ENCODE results near the gene NHP2.

Gene NHP2

GRCh38 chr5:178123966-178124925, 29.4 kb downstream of the NHP2 start:
- H3K36me3 ChIP-seq (ENCODE audit: control insufficient read depth in 5 of 5, insufficient read depth in 5 of 5, low read length in 5 of 5) = peaks cover 0 to 7% (median 0%) of the 10 kb centered on the region in 5 donors
- no peak overlapping the region for H3K27ac ChIP-seq (ENCODE audit: low read depth, low read length)
- H3K27me3 ChIP-seq (ENCODE audit: control insufficient read depth in 5 of 5, insufficient read depth in 4 of 5, low read length in 5 of 5) = peaks cover 21 to 42% (median 28%) of the 10 kb centered on the region in 5 donors
- H3K9ac ChIP-seq (ENCODE audit: low read length in 5 of 5) = no peak overlapping the region
- H3K4me1 ChIP-seq (ENCODE audit: control insufficient read depth in 5 of 5, insufficient read depth in 5 of 5, low read length in 5 of 5) = peaks cover 0 to 25% (median 16%) of the 10 kb centered on the region in 5 donors
- H3K9me3 ChIP-seq (ENCODE audit: control insufficient read depth in 5 of 5, low read length in 5 of 5) = no peaks in the 10 kb centered on the region
- no peak overlapping the region for H3K4me3 ChIP-seq (ENCODE audit: low read depth in 1 of 5, low read length in 5 of 5)

- Histone ChIP-seq H3K4me3 (ENCODE audit: low read depth in 1 of 5, low read length in 5 of 5) (no peak overlapping the region), H3K27ac (ENCODE audit: low read depth, low read length) (no peak overlapping the region)
Measured at GRCh38 chr5:178123094-178123965, 30.4 kb downstream of the NHP2 start.

GRCh38 chr5:178122346-178122745, 31.3 kb downstream of the NHP2 start:
- Histone ChIP-seq H3K36me3 (ENCODE audit: control insufficient read depth in 5 of 5, insufficient read depth in 5 of 5, low read length in 5 of 5) (peaks cover 0 to 7% (median 0%) of the 10 kb centered on the region in 5 donors), H3K27me3 (ENCODE audit: control insufficient read depth in 5 of 5, insufficient read depth in 4 of 5, low read length in 5 of 5) (peaks cover 21 to 54% (median 28%) of the 10 kb centered on the region in 5 donors), H3K9me3 (ENCODE audit: control insufficient read depth in 5 of 5, low read length in 5 of 5) (no peaks in the 10 kb centered on the region), H3K4me1 (ENCODE audit: control insufficient read depth in 5 of 5, insufficient read depth in 5 of 5, low read length in 5 of 5) (peaks cover 0 to 41% (median 24%) of the 10 kb centered on the region in 5 donors), H3K9ac (ENCODE audit: low read length in 5 of 5) (no peak overlapping the region), H3K4me3 (ENCODE audit: low read depth in 1 of 5, low read length in 5 of 5) (no peak overlapping the region), H3K27ac (ENCODE audit: low read depth, low read length) (no peak overlapping the region)

More at GRCh38 chr5:178123094-178123965, 30.4 kb downstream of the NHP2 start:
- peaks cover 0 to 32% (median 18%) of the 10 kb centered on the region in 5 donors for H3K4me1 ChIP-seq (ENCODE audit: control insufficient read depth in 5 of 5, insufficient read depth in 5 of 5, low read length in 5 of 5)
- peaks cover 0 to 7% (median 0%) of the 10 kb centered on the region in 5 donors for H3K36me3 ChIP-seq (ENCODE audit: control insufficient read depth in 5 of 5, insufficient read depth in 5 of 5, low read length in 5 of 5)
- no peak overlapping the region for H3K9ac ChIP-seq (ENCODE audit: low read length in 5 of 5)
- peaks cover 21 to 44% (median 28%) of the 10 kb centered on the region in 5 donors for H3K27me3 ChIP-seq (ENCODE audit: control insufficient read depth in 5 of 5, insufficient read depth in 4 of 5, low read length in 5 of 5)
- H3K9me3 ChIP-seq (ENCODE audit: control insufficient read depth in 5 of 5, low read length in 5 of 5) = no peaks in the 10 kb centered on the region

GRCh38 chr5:178121391-178122276, 32.1 kb downstream of the NHP2 start:
- Histone ChIP-seq H3K27me3 (ENCODE audit: control insufficient read depth in 5 of 5, insufficient read depth in 4 of 5, low read length in 5 of 5) (peaks cover 21 to 59% (median 33%) of the 10 kb centered on the region in 5 donors), H3K27ac (ENCODE audit: low read depth, low read length) (no peak overlapping the region), H3K36me3 (ENCODE audit: control insufficient read depth in 5 of 5, insufficient read depth in 5 of 5, low read length in 5 of 5) (peaks cover 0 to 7% (median 0%) of the 10 kb centered on the region in 5 donors), H3K4me1 (ENCODE audit: control insufficient read depth in 5 of 5, insufficient read depth in 5 of 5, low read length in 5 of 5) (peaks cover 0 to 47% (median 30%) of the 10 kb centered on the region in 5 donors), H3K4me3 (ENCODE audit: low read depth in 1 of 5, low read length in 5 of 5) (peak overlapping the region in 3 of 5 donors; percentile 14 to 28 (median 23)), H3K9me3 (ENCODE audit: control insufficient read depth in 5 of 5, low read length in 5 of 5) (no peaks in the 10 kb centered on the region), H3K9ac (ENCODE audit: low read length in 5 of 5) (peak overlapping the region in 1 of 5 donors; percentile 15)

GRCh38 chr5:178120607-178121357, 32.9 kb downstream of the NHP2 start:
- H3K4me1 ChIP-seq (ENCODE audit: control insufficient read depth in 5 of 5, insufficient read depth in 5 of 5, low read length in 5 of 5) = peaks cover 0 to 48% (median 33%) of the 10 kb centered on the region in 5 donors
- peaks cover 0 to 7% (median 0%) of the 10 kb centered on the region in 5 donors for H3K36me3 ChIP-seq (ENCODE audit: control insufficient read depth in 5 of 5, insufficient read depth in 5 of 5, low read length in 5 of 5)
- peaks cover 25 to 67% (median 41%) of the 10 kb centered on the region in 5 donors for H3K27me3 ChIP-seq (ENCODE audit: control insufficient read depth in 5 of 5, insufficient read depth in 4 of 5, low read length in 5 of 5)
- peak overlapping the region in 1 of 5 donors; percentile 14 for H3K4me3 ChIP-seq (ENCODE audit: low read depth in 1 of 5, low read length in 5 of 5)
- no peaks in the 10 kb centered on the region for H3K9me3 ChIP-seq (ENCODE audit: control insufficient read depth in 5 of 5, low read length in 5 of 5)
- H3K27ac ChIP-seq (ENCODE audit: low read depth, low read length) = no peak overlapping the region
- H3K9ac ChIP-seq (ENCODE audit: low read length in 5 of 5) = peak overlapping the region in 1 of 5 donors; percentile 15

- Histone ChIP-seq H3K9me3 (ENCODE audit: control insufficient read depth in 5 of 5, low read length in 5 of 5) (no peaks in the 10 kb centered on the region), H3K9ac (ENCODE audit: low read length in 5 of 5) (no peak overlapping the region), H3K4me3 (ENCODE audit: low read depth in 1 of 5, low read length in 5 of 5) (no peak overlapping the region), H3K27me3 (ENCODE audit: control insufficient read depth in 5 of 5, insufficient read depth in 4 of 5, low read length in 5 of 5) (peaks cover 30 to 75% (median 47%) of the 10 kb centered on the region in 5 donors), H3K27ac (ENCODE audit: low read depth, low read length) (no peak overlapping the region), H3K4me1 (ENCODE audit: control insufficient read depth in 5 of 5, insufficient read depth in 5 of 5, low read length in 5 of 5) (peaks cover 0 to 55% (median 35%) of the 10 kb centered on the region in 5 donors), H3K36me3 (ENCODE audit: control insufficient read depth in 5 of 5, insufficient read depth in 5 of 5, low read length in 5 of 5) (peaks cover 0 to 7% (median 0%) of the 10 kb centered on the region in 5 donors)
Measured at GRCh38 chr5:178119915-178120606, 33.6 kb downstream of the NHP2 start.

- H3K27ac ChIP-seq (ENCODE audit: low read depth, low read length) = no peak overlapping the region
- H3K9me3 ChIP-seq (ENCODE audit: control insufficient read depth in 5 of 5, low read length in 5 of 5) = no peaks in the 10 kb centered on the region
- peak overlapping the region in 1 of 5 donors; percentile 4 for H3K9ac ChIP-seq (ENCODE audit: low read length in 5 of 5)
- peaks cover 0 to 69% (median 49%) of the 10 kb centered on the region in 5 donors for H3K4me1 ChIP-seq (ENCODE audit: control insufficient read depth in 5 of 5, insufficient read depth in 5 of 5, low read length in 5 of 5)
- peaks cover 0 to 7% (median 0%) of the 10 kb centered on the region in 5 donors for H3K36me3 ChIP-seq (ENCODE audit: control insufficient read depth in 5 of 5, insufficient read depth in 5 of 5, low read length in 5 of 5)
- peak overlapping the region in 3 of 5 donors; percentile 0 to 34 (median 32) for H3K4me3 ChIP-seq (ENCODE audit: low read depth in 1 of 5, low read length in 5 of 5)
- peaks cover 39 to 80% (median 58%) of the 10 kb centered on the region in 5 donors for H3K27me3 ChIP-seq (ENCODE audit: control insufficient read depth in 5 of 5, insufficient read depth in 4 of 5, low read length in 5 of 5)
Measured at GRCh38 chr5:178117923-178118701, 35.6 kb downstream of the NHP2 start.
